ENCODE results near the gene SRP68.

SRP68 gene

GRCh38 chr17:76004750-76005262 lies 67.5 kb downstream of the SRP68 start:
- DNase-seq (ENCODE audit: insufficient read length, low spot score) (no peak), FAIRE-seq (no peak)

- FAIRE-seq (no peak), DNase-seq (ENCODE audit: insufficient read length, low spot score) (no peak)
These were observed 68.4 kb downstream of the SRP68 start for GRCh38 chr17:76003915-76004314.

- no peak for FAIRE-seq
- no peak for DNase-seq (ENCODE audit: insufficient read length, low spot score)
These were observed 70.2 kb downstream of the SRP68 start for GRCh38 chr17:76002100-76002499.

- no peak for FAIRE-seq
- no peak for DNase-seq (ENCODE audit: insufficient read length, low spot score)
These were observed 71.4 kb downstream of the SRP68 start, which contains the start of gene CDK3 for GRCh38 chr17:76000755-76001521. Gene CDK3, plus strand, starts transcription at chr17:76000855. Its CDS starts 571 bp downstream, at chr17:76001426.

- FAIRE-seq: no peak
- DNase-seq (ENCODE audit: insufficient read length, low spot score): peak; percentile 80
These were observed 72.1 kb downstream of the SRP68 start for GRCh38 chr17:76000016-76000754.

- FAIRE-seq: peak; percentile 74
- DNase-seq (ENCODE audit: insufficient read length, low spot score): no peak
These were observed 74.0 kb downstream of the SRP68 start for GRCh38 chr17:75998327-75998795.

GRCh38 chr17:75996665-75997590 lies 75.4 kb downstream of the SRP68 start:
- peak; percentile 67 for FAIRE-seq
- DNase-seq (ENCODE audit: insufficient read length, low spot score): peak; percentile 78

- no peak for DNase-seq (ENCODE audit: insufficient read length, low spot score)
- FAIRE-seq: no peak
These were observed 76.9 kb downstream of the SRP68 start for GRCh38 chr17:75995385-75995925.

- DNase-seq (ENCODE audit: insufficient read length, low spot score) (no peak), FAIRE-seq (no peak)
These were observed 77.4 kb downstream of the SRP68 start for GRCh38 chr17:75994802-75995370.

GRCh38 chr17:75991396-75991795 lies 80.9 kb downstream of the SRP68 start:
- FAIRE-seq (peak; percentile 28), DNase-seq (ENCODE audit: insufficient read length, low spot score) (no peak)
